Spleen (tissue), 7 donors: Measurements from ENCODE around the gene TNFRSF25.

ENCODE experiments used
- POLR2AphosphoS5 ChIP-seq, 3 donors: sonication (generic); formaldehyde crosslinking; IDR thresholded peaks; one replicate each; pipeline ENCODE4 v1.5.1; 2017; ENCODE audit warnings: antibody characterized with exemption in 3 of 3
- TF ChIP-seq, protein P1 (sequence below), 11 experiments: fragments of 200-600 bp in 7 of 11; fragments of 450-650 bp in 4 of 11; sonication (generic) in 4 of 11; IDR thresholded peaks in 8 of 11; conservative IDR thresholded peaks in 3 of 11; 1 replicate in 7 of 11; 2 replicates in 4 of 11; pipeline versions ENCODE4 v1.4.0 to v1.8.0; 2016 to 2021; ENCODE audit warnings: antibody characterized with exemption in 11 of 11, inconsistent platforms in 4 of 11, mild to moderate bottlenecking in 1 of 11
- donor health status: DM: no; HTN: no; CAD: no; lungs with moderate emphysema.
- donor health status: DM: no; HTN: no; CAD: no.
- donor health status: DM: no; HTN: no; CAD: no.

DNA sequence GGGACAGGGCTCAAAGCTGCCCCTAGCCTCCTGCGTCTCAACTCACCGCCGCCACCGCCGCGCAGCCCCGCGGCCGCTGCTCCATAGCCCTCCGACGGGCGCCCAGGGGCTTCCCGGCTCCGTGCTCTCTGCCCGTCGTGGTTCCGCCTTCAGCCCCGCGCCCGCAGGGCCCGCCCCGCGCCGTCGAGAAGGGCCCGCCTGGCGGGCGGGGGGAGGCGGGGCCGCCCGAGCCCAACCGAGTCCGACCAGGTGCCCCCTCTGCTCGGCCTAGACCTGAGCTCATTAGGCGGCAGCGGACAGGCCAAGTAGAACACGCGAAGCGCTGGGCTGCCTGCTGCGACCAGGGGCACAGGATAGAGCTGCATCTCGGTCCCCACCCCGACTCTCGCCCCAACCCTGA is at the start of gene TNFRSF25:
- peak in 1 of 3 donors; percentile 9 for TF ChIP-seq POLR2AphosphoS5 (IDR thresholded peaks at IDR 0.05)
- TF ChIP-seq, protein P1, sequence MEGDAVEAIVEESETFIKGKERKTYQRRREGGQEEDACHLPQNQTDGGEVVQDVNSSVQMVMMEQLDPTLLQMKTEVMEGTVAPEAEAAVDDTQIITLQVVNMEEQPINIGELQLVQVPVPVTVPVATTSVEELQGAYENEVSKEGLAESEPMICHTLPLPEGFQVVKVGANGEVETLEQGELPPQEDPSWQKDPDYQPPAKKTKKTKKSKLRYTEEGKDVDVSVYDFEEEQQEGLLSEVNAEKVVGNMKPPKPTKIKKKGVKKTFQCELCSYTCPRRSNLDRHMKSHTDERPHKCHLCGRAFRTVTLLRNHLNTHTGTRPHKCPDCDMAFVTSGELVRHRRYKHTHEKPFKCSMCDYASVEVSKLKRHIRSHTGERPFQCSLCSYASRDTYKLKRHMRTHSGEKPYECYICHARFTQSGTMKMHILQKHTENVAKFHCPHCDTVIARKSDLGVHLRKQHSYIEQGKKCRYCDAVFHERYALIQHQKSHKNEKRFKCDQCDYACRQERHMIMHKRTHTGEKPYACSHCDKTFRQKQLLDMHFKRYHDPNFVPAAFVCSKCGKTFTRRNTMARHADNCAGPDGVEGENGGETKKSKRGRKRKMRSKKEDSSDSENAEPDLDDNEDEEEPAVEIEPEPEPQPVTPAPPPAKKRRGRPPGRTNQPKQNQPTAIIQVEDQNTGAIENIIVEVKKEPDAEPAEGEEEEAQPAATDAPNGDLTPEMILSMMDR (IDR thresholded peaks at IDR 0.05 in 8 of 11, conservative IDR thresholded peaks at IDR 0.05 in 3 of 11): no peak
